Panc1 (cell line): Measurements from ENCODE around the gene GNAZ. TPM values are rescaled to one million over a fixed set of nuclear protein-coding genes. Genes with fewer than 3 reads are reported as not detected.

Experiments used
- ATAC-seq: fragments of 200-7000 bp; cut with Tn5 transposase; 2 replicates; pipeline ENCODE4 v1.9.1; 2020; ENCODE audit warnings: mild to moderate bottlenecking, moderate library complexity
- BruUV-seq: library from RNA; stranded (reverse); fragments of 400-500 nt; replicated peaks from 2 replicates; lab custom pipeline; 2021; lab: Mats Ljungman, UMichigan
- CTCF ChIA-PET: fragments of 300-600 bp; sonication (Branson Sonifier 250); formaldehyde crosslinking; loops from one replicate; lab custom pipeline; 2022; ENCODE audit warnings: antibody characterized with exemption; lab: Charles Lee
- POLR2A ChIA-PET: fragments of 300-600 bp; sonication (Branson Sonifier 250); formaldehyde crosslinking; loops from one replicate; lab custom pipeline; 2022; ENCODE audit warnings: antibody characterized with exemption; lab: Charles Lee
- DNase-seq: peaks from one replicate; pipeline ENCODE4 v3.0.0-alpha.2; 2010; ENCODE audit warnings: low read depth, low spot score
- H3K27ac ChIP-seq: 2 replicates; pipeline ENCODE4 v1.5.1; 2011; ENCODE audit warnings: mild to moderate bottlenecking, low read length, inconsistent platforms
- H3K27me3 ChIP-seq: fragments of 200-500 bp; sonication (Bioruptor generic); 2 replicates; pipeline ENCODE4 v1.6.0; 2014; ENCODE audit warnings: low read length, inconsistent platforms; ENCODE audit not compliant: control insufficient read depth, insufficient read depth
- H3K36me3 ChIP-seq: fragments of 200-500 bp; sonication (Bioruptor generic); 2 replicates; pipeline ENCODE4 v1.5.1; 2014; ENCODE audit warnings: inconsistent platforms, mild to moderate bottlenecking, low read length, moderate library complexity; ENCODE audit not compliant: control insufficient read depth, insufficient read depth
- H3K4me1 ChIP-seq: 2 replicates; pipeline ENCODE4 v1.5.1; 2011; ENCODE audit warnings: inconsistent platforms, mild to moderate bottlenecking, low read length, moderate library complexity; ENCODE audit not compliant: control insufficient read depth, insufficient read depth
- H3K4me3 ChIP-seq, 2 experiments: 2 replicates each; pipeline ENCODE4 v1.5.1; 2011 to 2012; ENCODE audit warnings: low read depth in 2 of 2, low read length in 2 of 2, mild to moderate bottlenecking in 2 of 2, inconsistent platforms in 1 of 2, moderate library complexity in 1 of 2
- H3K9me3 ChIP-seq: fragments of 200-500 bp; sonication (Bioruptor generic); 2 replicates; pipeline ENCODE4 v1.5.1; 2014; ENCODE audit warnings: low read depth, mild to moderate bottlenecking, inconsistent platforms, low read length, moderate library complexity; ENCODE audit not compliant: control insufficient read depth, insufficient read depth
- CTCF ChIP-seq: fragments of 450-650 bp; IDR thresholded peaks from 2 replicates; pipeline ENCODE4 v1.5.1; 2017; ENCODE audit warnings: mild to moderate bottlenecking
- POLR2AphosphoS5 ChIP-seq: IDR thresholded peaks from 2 replicates; pipeline ENCODE4 v1.6.1; 2012; ENCODE audit warnings: mild to moderate bottlenecking, low read depth, low read length, moderate library complexity
- REST ChIP-seq, 2 experiments: IDR thresholded peaks; 2 replicates each; pipeline ENCODE4 v1.6.1; 2011 to 2012; ENCODE audit warnings: low read depth in 2 of 2, control low read depth in 1 of 2, low read length in 1 of 2, mild to moderate bottlenecking in 1 of 2, moderate library complexity in 1 of 2; ENCODE audit not compliant: insufficient read depth in 1 of 2
- SIN3A ChIP-seq: IDR thresholded peaks from 2 replicates; pipeline ENCODE4 v1.6.1; 2012; ENCODE audit warnings: low read depth, mild to moderate bottlenecking, low read length, moderate library complexity, borderline replicate concordance; ENCODE audit not compliant: insufficient read depth
- TCF7L2 ChIP-seq: IDR thresholded peaks from 2 replicates; pipeline ENCODE4 v1.6.1; 2011; ENCODE audit warnings: mild to moderate bottlenecking, low read depth, low read length, inconsistent platforms
- in situ Hi-C: cut with HindIII; loops from 2 replicates; pipeline ENCODE4 v1.10.0; 2016; ENCODE audit warnings: low sequenced_read_pairs, low pct_unique_long_range_greater_than_20kb
- intact Hi-C: fragments of 100-400 bp; cut with micrococcal nuclease; formaldehyde crosslinking; loops from one replicate; pipeline ENCODE4 v1.10.0; 2022; ENCODE audit not compliant: unreplicated experiment
- total RNA-seq: library from RNA; stranded (reverse); gene quantifications from one replicate; pipeline ENCODE4 v1.2.1, GENCODE V29; 2021; ENCODE audit not compliant: unreplicated experiment

GNAZ gene
- total RNA-seq, 1 experiment from 2014 or later: 11.9 TPM

GRCh38 chr22:23098718-23099530 is 28.6 kb downstream of the GNAZ start:
- ChIA-PET POLR2A (no interaction called here), CTCF (no interaction called here)
- Histone ChIP-seq H3K36me3 (no peaks in the 10 kb centered on the region), H3K4me1 (no peaks in the 10 kb centered on the region), H3K27ac (no peak overlapping the region), H3K9me3 (no peaks in the 10 kb centered on the region), H3K27me3 (no peaks in the 10 kb centered on the region), H3K4me3 (no peak overlapping the region)
- BruUV-seq: no TSS peak
- TF ChIP-seq POLR2AphosphoS5: no peak
- no peak for TF ChIP-seq SIN3A
- TF ChIP-seq REST (IDR thresholded peaks at IDR 0.05; ENCODE audit: insufficient read depth in 1 of 2, low read depth in 2 of 2, low read length in 1 of 2): no peak
- TF ChIP-seq CTCF: no peak
- TF ChIP-seq TCF7L2: no peak
- ATAC-seq (no peak), DNase-seq (no peak)
- in situ Hi-C loops (no loop called here), intact Hi-C loops (no loop called here)

- no peak overlapping the region for H3K27ac ChIP-seq
- BruUV-seq: no TSS peak
- in situ Hi-C loops: no loop called here
- H3K4me1 ChIP-seq: no peaks in the 10 kb centered on the region
- H3K4me3 ChIP-seq: no peak overlapping the region
- intact Hi-C loops: no loop called here
- ChIA-PET CTCF (no interaction called here), POLR2A (no interaction called here)
- no peaks in the 10 kb centered on the region for H3K36me3 ChIP-seq
- H3K9me3 ChIP-seq: no peaks in the 10 kb centered on the region
- no peak for ATAC-seq
- H3K27me3 ChIP-seq: no peaks in the 10 kb centered on the region
- TF ChIP-seq SIN3A: no peak
- no peak for TF ChIP-seq CTCF
- DNase-seq: no peak
Observed at GRCh38 chr22:23099531-23099804, 29.1 kb downstream of the GNAZ start.
